Stimulated activated CD8-positive, alpha-beta memory T cell treated with anti-CD3 and anti-CD28 coated beads, Interleukin-2, amount 100 ng/mL, for 1 hour (primary cell): ENCODE measurements around the gene HOXD8.
A peak's percentile ranks its signal among the peaks of the same experiment; 100 is the strongest.

Experiments used
- DNase-seq, 2 donors: peaks; one replicate each; pipeline ENCODE4 v3.0.0-alpha.2; 2020; ENCODE audit warnings: low read depth in 2 of 2

The HOXD8 gene

DNA sequence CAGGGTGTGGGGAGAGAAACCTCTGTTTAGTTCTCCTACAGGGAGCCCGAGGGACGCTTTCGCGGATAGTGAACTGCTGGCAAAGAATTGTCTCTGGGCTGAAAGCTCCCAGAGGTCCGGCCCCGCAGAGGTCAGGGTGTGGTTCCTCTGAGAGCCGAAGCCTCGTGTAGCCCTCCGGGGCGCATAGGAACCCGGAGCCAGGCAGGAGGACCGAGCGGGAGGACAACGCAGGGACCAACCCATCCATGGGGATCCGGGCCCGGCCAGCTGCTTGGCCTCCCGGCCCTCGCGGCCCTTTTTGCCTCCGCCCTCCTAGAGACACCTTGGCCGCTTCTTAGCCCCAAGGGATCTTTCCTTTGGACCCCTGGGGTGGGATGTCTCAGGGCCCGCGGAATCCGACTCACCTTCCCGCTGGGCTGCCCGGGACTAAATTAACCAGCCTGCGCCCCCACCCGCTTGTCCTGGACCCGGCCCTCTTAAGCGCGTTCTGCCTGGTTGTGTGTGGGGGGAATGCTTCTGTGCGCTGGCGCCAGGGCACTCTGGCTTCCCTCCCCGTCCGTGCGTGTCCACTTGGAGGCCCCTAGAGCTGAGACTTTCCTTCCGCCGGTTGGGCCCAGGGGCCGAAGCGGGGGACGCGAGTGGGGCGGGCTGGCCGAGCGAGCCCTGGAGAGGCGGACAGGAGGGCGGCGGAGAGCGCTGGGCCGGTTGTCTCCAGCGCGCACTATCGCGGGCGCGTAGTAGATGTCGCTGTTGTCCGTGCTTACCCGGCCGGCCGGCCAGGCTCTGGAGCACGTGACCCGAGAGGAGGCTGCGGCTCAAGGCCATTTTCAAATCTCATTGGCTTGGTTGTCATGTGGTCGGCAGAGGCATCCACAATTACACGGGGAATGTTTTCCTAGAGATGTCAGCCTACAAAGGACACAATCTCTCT, 13.4 kb upstream of the HOXD8 start, which contains the start of gene HOXD10:
Gene HOXD10, plus strand, starts transcription at position 896 of the 931 bp plus-strand sequence. CDS start 56 bp downstream, outside the sequence.
- DNase-seq, result no peak

DNA sequence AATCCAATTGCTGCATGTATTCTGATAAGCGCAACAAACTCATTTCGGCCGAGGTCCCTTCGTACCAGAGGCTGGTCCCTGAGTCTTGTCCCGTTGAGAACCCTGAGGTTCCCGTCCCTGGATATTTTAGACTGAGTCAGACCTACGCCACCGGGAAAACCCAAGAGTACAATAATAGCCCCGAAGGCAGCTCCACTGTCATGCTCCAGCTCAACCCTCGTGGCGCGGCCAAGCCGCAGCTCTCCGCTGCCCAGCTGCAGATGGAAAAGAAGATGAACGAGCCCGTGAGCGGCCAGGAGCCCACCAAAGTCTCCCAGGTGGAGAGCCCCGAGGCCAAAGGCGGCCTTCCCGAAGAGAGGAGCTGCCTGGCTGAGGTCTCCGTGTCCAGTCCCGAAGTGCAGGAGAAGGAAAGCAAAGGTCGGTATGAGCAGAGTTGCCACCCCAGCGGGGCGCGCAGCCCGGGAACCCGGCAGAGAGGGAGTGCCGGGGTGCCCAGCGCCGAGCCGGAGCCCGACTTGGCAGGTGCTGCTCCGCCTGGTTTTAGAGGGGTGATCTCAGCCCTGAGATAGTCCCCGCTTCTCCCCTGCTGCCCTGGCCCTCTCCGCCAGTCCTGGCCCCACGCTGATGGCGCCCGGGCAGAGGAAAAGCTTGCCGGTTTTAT, 12.2 kb upstream of the HOXD8 start:
- DNase-seq, result no peak

- no peak for DNase-seq
These were observed 11.6 kb upstream of the HOXD8 start for GRCh38 chr2:176117823-176118371.

DNA sequence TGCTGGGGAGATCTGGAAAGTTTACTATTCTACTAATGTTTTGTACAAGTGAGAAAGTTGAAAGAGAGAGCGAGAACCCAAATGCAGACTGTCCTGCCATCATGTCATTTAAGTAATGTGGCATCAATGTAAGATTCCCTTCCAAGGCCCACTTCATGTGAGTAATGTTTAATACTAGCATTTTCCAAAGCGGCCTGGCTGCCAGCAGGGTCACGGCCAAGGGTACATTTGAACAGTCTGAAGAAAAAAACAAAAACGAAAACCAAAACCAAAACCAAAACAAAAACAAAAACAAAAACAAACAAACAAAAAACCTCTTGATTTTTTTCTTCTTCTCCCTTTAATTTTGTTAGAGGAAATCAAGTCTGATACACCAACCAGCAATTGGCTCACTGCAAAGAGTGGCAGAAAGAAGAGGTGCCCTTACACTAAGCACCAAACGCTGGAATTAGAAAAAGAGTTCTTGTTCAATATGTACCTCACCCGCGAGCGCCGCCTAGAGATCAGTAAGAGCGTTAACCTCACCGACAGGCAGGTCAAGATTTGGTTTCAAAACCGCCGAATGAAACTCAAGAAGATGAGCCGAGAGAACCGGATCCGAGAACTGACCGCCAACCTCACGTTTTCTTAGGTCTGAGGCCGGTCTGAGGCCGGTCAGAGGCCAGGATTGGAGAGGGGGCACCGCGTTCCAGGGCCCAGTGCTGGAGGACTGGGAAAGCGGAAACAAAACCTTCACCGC, 10.7 kb upstream of the HOXD8 start:
- DNase-seq, result no peak

- no peak for DNase-seq
These were observed 8.9 kb upstream of the HOXD8 start for GRCh38 chr2:176120364-176121189.

DNA sequence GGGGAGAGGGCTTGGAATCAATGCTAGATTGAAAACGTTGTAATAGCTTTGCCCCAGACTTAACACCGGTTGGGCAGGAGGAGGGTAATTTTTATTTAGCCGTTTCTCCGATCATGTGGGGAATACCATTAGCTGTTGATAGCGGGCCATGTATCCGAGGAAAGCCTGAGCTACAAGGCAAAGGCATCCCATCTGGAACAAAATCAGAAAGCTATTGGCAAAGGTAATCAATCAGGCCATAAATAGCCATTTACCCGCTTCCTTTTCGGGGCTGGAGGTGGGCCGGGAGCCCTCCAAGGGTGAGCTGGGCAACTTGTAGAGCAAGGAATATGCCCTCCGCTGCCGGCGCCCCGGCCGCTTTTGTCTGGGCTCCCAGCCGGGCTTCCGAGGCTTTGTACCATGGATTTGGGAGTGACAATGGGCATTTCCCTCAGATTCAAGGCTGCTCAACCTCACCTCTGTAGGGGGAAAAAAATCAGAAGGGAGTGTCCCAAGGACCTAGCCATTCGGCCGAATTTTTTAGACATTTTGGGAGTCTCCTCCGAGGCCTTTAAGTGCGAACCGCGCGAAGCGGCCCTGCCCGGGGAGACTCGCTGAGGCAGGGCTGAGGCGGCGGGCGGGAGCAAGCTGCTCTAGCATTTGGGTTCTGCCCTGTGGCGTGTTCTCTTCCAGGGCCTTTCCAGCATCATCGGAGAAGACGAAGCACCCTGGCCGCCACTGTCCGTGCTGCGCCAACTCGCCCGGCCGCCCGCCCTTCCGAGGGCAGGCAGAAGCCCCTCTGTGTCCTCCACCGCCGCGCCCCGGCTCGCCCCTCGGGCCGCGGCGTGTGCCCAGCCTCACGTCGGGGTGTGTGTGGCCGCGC, 8.1 kb upstream of the HOXD8 start:
- DNase-seq, result no peak

DNA sequence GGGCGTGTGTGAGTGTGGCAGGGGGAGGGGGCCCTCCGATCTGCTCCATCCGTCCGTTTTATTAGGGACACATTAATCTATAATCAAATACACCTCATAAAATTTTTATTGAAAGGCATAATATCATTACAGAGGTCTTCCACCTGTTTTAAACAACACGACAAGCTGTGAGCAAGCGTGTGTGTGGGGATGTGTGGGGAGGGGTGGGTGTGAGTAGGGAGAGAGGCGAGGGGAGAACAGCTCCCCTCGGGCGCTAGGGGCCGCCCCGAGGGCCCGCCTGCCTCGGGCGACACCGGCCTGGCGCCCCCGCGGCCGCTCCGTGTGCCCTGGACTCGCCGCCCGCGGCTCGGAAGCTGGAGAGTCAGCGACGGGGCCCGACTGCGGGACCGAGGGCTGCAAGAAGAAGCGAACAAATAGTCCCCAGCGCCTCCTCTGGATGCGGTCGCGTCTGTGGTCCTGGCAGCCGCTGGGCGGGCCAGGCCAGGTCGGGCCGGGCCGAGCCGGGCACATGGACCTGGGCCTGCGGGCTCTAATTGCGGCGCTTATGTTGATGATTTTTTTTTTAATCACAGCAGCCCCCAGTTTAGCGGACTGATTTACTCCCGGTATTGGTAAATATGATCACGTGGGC, 7.3 kb upstream of the HOXD8 start:
- no peak for DNase-seq

DNA sequence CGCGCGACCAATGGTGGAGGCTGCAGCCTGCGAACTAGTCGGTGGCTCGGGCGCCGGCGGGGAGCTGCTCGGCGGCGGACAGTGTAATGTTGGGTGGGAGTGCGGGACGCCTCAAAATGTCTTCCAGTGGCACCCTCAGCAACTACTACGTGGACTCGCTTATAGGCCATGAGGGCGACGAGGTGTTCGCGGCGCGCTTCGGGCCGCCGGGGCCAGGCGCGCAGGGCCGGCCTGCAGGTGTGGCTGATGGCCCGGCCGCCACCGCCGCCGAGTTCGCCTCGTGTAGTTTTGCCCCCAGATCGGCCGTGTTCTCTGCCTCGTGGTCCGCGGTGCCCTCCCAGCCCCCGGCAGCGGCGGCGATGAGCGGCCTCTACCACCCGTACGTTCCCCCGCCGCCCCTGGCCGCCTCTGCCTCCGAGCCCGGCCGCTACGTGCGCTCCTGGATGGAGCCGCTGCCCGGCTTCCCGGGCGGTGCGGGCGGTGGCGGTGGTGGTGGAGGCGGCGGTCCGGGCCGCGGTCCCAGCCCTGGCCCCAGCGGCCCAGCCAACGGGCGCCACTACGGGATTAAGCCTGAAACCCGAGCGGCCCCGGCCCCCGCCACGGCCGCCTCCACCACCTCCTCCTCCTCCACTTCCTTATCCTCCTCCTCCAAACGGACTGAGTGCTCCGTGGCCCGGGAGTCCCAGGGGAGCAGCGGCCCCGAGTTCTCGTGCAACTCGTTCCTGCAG, 6.7 kb upstream of the HOXD8 start, which contains the start of gene HOXD9:
Gene HOXD9, plus strand, starts transcription at position 37 of the 728 bp plus-strand sequence. Its CDS starts 50 bp downstream, at position 87.
- DNase-seq, result no peak

DNA sequence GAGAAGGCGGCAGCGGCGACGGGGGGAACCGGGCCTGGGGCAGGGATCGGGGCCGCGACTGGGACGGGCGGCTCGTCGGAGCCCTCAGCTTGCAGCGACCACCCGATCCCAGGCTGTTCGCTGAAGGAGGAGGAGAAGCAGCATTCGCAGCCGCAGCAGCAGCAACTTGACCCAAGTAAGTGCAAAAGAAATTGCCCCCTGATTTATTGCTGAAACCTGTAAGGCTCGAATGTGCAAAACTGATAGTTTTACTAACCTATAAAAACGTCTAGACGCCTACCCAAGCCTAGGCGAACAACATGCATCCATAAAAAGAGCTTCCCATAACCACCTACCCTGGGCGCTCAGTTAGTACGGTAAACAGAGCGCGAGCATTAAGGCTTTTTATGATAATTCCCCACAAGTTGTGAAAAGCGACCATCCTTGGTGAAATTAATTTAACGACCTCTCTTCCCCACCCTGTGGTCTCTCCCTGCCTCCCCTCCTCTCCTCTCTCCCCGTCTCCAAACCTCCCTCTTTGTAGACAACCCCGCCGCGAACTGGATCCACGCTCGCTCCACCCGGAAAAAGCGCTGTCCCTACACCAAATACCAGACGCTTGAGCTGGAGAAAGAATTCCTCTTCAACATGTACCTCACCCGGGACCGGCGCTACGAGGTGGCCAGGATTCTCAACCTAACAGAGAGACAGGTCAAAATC, 5.9 kb upstream of the HOXD8 start:
- DNase-seq, result no peak

GRCh38 chr2:176124110-176124946, 5.2 kb upstream of the HOXD8 start:
- DNase-seq, result no peak

DNA sequence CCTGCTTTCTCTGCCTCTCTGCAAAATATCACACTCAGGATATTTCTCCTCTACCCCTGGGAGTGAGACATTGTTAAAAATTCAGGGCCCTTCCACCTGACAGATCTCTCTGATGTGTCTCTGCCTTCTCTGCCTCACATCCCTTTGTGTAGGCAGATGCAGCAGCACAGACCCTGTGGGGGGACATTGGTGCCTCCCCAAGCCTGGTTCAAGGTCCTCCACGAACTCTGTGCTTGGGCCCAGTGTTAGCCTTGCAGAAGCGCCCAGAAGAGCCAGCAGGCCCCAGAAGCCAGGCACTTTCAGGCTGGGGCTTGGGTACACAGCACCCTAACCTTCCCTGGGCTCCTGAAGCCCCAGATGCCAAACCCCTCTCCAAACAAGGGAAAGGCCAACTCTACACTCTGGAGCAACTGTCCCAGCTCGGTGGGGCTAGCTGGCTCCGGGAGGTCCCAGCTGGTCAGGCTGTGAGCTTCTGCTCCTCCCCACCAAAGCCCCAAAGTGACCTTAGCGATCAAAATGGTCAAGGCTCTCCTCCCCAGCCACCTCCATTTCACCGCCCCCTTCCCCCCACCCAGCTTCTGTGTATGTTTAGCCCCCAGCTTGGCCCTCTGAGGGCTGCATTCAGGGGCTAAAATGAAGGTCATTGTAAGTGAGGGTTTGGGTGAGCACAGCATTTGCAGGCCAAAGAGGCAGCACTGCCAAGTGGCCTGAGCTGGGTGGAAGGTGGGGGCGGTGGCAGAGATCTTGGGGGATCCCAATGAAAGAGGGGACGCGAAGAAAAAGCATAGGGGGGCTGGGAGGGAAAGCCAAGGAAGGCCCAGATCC, 4.3 kb upstream of the HOXD8 start:
- no peak for DNase-seq

DNA sequence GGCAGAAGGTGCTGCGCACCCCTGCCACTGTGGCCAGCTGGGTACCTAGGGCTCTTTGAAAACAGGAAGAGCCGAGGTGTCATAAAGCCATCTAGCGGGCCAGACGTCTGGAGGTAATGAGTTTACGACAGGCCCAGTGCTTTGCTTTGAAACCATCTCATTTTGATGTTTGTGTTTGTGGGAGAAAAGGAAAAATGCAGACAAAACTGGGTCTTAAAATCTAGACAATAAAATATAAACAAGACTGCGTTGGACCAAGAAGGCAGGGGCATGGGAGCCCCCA, 3.8 kb upstream of the HOXD8 start:
- no peak for DNase-seq

DNA sequence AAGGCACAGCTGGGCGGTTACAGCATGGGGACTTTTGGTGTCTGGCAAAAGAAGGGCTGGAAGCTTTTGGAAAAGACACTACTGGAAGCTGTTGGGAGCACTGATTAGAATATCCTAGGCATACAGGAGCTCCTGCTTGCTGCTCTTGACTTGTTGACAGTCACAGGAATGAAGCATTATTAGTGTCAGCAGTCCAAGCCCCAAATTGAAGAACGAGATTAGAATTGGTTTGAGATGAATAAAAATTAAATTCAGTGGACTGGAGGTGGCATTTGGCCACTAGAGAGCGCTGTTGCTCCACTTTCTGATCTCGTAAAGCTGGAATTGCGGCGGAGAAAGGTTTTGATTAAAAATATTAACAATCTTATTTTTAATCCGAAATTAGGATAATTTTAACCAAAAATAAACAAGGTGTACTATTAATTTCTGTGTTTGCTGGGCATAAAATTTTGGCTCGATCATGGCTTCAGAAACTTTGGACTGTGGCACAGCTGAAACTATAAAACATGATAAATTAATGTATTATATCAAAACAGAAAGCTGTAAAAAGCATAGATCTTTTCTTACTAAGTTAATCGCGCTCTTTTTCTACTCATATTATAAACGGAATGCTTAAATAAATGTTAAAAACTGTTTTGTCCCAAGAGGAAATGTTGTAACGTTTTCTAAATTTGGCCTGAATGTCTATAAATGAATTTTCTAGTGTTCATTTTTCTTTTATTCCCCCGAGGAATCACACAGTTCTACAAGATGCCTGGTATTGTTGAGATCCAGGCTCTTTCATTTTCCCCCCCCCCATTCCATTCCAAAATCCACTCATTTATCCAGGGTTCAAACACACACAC, 2.4 kb upstream of the HOXD8 start:
- DNase-seq, result peak; percentile 43 to 57

DNA sequence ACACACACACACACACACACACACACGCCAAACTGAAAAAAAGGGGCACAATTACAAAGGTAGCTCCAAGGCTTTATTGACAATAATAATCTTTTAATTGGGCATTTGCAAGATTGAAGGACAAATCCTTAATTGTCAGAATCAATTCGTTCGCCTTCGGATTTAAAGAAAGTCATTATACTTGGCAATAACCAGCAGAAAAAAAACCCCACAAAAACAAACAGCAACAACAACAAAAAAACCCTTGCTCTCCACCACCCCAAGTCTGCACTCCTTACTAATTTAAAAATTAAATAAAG, 1.8 kb upstream of the HOXD8 start:
- DNase-seq, result no peak

- no peak for DNase-seq
These were observed 1.1 kb upstream of the HOXD8 start for GRCh38 chr2:176128172-176128981.
